HCT116 (cell line): ENCODE measurements around the gene SLC9A9. TPM values are rescaled to one million over a fixed set of nuclear protein-coding genes. Genes with fewer than 3 reads are reported as not detected.

ENCODE experiments used
- ATAC-seq: fragments of 200-7000 bp; cut with Tn5 transposase; 2 replicates; pipeline ENCODE4 v1.9.1; 2020; ENCODE audit warnings: mild to moderate bottlenecking, moderate library complexity
- BruUV-seq: library from RNA; stranded (reverse); fragments of 400-500 nt; replicated peaks from 2 replicates; lab custom pipeline; 2021; lab: Mats Ljungman, UMichigan
- CTCF ChIA-PET: fragments of 300-600 bp; sonication (Branson Sonifier 250); formaldehyde crosslinking; loops from one replicate; lab custom pipeline; 2021; ENCODE audit warnings: antibody characterized with exemption; lab: Charles Lee
- POLR2A ChIA-PET: fragments of 300-600, 350-600 bp; sonication (Branson Sonifier 250); formaldehyde crosslinking; loops from one replicate; lab custom pipeline; 2021; ENCODE audit warnings: antibody characterized with exemption; lab: Charles Lee
- RAD21 ChIA-PET, 2 experiments: fragments of 300-600 bp; sonication (Branson Sonifier 250); formaldehyde crosslinking; loops; one replicate each; lab custom pipeline; 2023; ENCODE audit warnings: low total read pairs in 2 of 2; ENCODE audit not compliant: uncharacterized antibody in 2 of 2, unreplicated experiment in 2 of 2, low non-redundant PET in 1 of 2; lab: Charles Lee
- DNase-seq: peaks from one replicate; pipeline ENCODE4 v3.0.0-alpha.2; 2010; ENCODE audit warnings: low read depth, low spot score
- H2AFZ ChIP-seq: fragments of 200-600 bp; shearing (Covaris generic), sonication (generic); 2 replicates; pipeline ENCODE4 v1.6.1; 2017; ENCODE audit warnings: low read depth, mixed run types, mixed read lengths, antibody characterized with exemption, low read length; ENCODE audit not compliant: poor library complexity, severe bottlenecking
- H3K27ac ChIP-seq: 2 replicates; pipeline ENCODE4 v1.5.1; 2012; ENCODE audit warnings: low read depth, low read length
- H3K27me3 ChIP-seq: fragments of 200-600 bp; sonication (generic); 2 replicates; pipeline ENCODE4 v1.6.1; 2016; ENCODE audit warnings: mixed run types, low read length, mixed read lengths; ENCODE audit not compliant: insufficient read depth
- H3K36me3 ChIP-seq, 2 experiments: fragments of 200-500 bp in 1 of 2; fragments of 200-600 bp in 1 of 2; sonication (Bioruptor generic) in 1 of 2; sonication (generic) in 1 of 2; 2 replicates each; pipeline versions ENCODE4 v1.5.1 to v1.6.1; 2014 to 2016; ENCODE audit warnings: low read length in 2 of 2, inconsistent platforms in 1 of 2, mixed read lengths in 1 of 2, mixed run types in 1 of 2; ENCODE audit not compliant: insufficient read depth in 2 of 2, control insufficient read depth in 1 of 2
- H3K4me1 ChIP-seq, 2 experiments: fragments of 200-600 bp in 1 of 2; sonication (generic) in 1 of 2; 2 replicates each; pipeline versions ENCODE4 v1.5.1 to v1.6.1; 2012 to 2017; ENCODE audit warnings: low read length in 2 of 2, inconsistent platforms in 1 of 2, mild to moderate bottlenecking in 1 of 2, mixed read lengths in 1 of 2, mixed run types in 1 of 2, moderate library complexity in 1 of 2; ENCODE audit not compliant: insufficient read depth in 2 of 2, control insufficient read depth in 1 of 2
- H3K4me2 ChIP-seq: fragments of 200-600 bp; sonication (generic); 2 replicates; pipeline ENCODE4 v1.6.1; 2017; ENCODE audit warnings: mixed run types, low read length, mixed read lengths
- H3K4me3 ChIP-seq, 2 experiments: fragments of 200-600 bp in 1 of 2; sonication (generic) in 1 of 2; replicated peaks in 1 of 2; 2 replicates each; pipeline ENCODE4 v1.5.1; 2011 to 2016; ENCODE audit warnings: low read length in 2 of 2, control low read depth in 1 of 2, low read depth in 1 of 2, mild to moderate bottlenecking in 1 of 2, mixed read lengths in 1 of 2, mixed run types in 1 of 2
- H3K79me2 ChIP-seq: fragments of 200-600 bp; sonication (generic); 2 replicates; pipeline ENCODE4 v1.6.1; 2017; ENCODE audit warnings: mild to moderate bottlenecking, mixed run types, low read length, moderate library complexity, mixed read lengths; ENCODE audit not compliant: insufficient read depth
- H3K9ac ChIP-seq: fragments of 200-600 bp; sonication (generic); 2 replicates; pipeline ENCODE4 v1.6.1; 2016; ENCODE audit warnings: low read length, mixed read lengths
- H3K9me2 ChIP-seq: fragments of 200-600 bp; sonication (generic), shearing (Covaris generic); 2 replicates; pipeline ENCODE4 v1.6.1; 2017; ENCODE audit warnings: mixed run types, mild to moderate bottlenecking, moderate library complexity; ENCODE audit not compliant: insufficient read depth
- H3K9me3 ChIP-seq, 2 experiments: fragments of 200-500 bp in 1 of 2; fragments of 200-600 bp in 1 of 2; sonication (Bioruptor generic) in 1 of 2; sonication (generic) in 1 of 2; 2 replicates each; pipeline ENCODE4 v1.6.1; 2014 to 2017; ENCODE audit warnings: low read length in 2 of 2, mixed read lengths in 2 of 2, inconsistent platforms in 1 of 2, low read depth in 1 of 2, mild to moderate bottlenecking in 1 of 2, mixed run types in 1 of 2, moderate library complexity in 1 of 2; ENCODE audit not compliant: control insufficient read depth in 1 of 2, insufficient read depth in 1 of 2
- H4K20me1 ChIP-seq: fragments of 200-600 bp; sonication (generic), shearing (Covaris generic); 2 replicates; pipeline ENCODE4 v1.6.1; 2017; ENCODE audit warnings: mixed run types, mild to moderate bottlenecking, moderate library complexity; ENCODE audit not compliant: insufficient read depth
- CBX3 ChIP-seq: IDR thresholded peaks from 2 replicates; pipeline ENCODE4 v1.6.1; 2012; ENCODE audit warnings: low read depth
- CEBPB ChIP-seq: IDR thresholded peaks from 2 replicates; pipeline ENCODE4 v1.6.1; 2012; ENCODE audit warnings: low read depth
- CTCF ChIP-seq, 3 experiments: fragments of 200-600 bp in 1 of 3; sonication (generic) in 1 of 3; IDR thresholded peaks in 2 of 3; conservative IDR thresholded peaks in 1 of 3; 2 replicates each; pipeline ENCODE4 v1.5.1; 2012 to 2017; ENCODE audit warnings: low read depth in 2 of 3, low read length in 2 of 3, antibody characterized with exemption in 1 of 3, borderline replicate concordance in 1 of 3, control low read depth in 1 of 3, mild to moderate bottlenecking in 1 of 3, mixed read lengths in 1 of 3, mixed run types in 1 of 3, moderate library complexity in 1 of 3; ENCODE audit not compliant: insufficient read depth in 1 of 3
- EGR1 ChIP-seq: IDR thresholded peaks from 2 replicates; pipeline ENCODE4 v1.6.1; 2012; ENCODE audit warnings: low read depth
- EZH2 ChIP-seq: fragments of 200-600 bp; sonication (generic); IDR thresholded peaks from 2 replicates; pipeline ENCODE4 v1.6.1; 2017; ENCODE audit warnings: antibody characterized with exemption, mixed run types
- EZH2phosphoT487 ChIP-seq: fragments of 200-600 bp; IDR thresholded peaks from 2 replicates; pipeline ENCODE4 v1.6.1; 2018; ENCODE audit warnings: antibody characterized with exemption, borderline replicate concordance
- FOSL1 ChIP-seq: IDR thresholded peaks from 2 replicates; pipeline ENCODE4 v1.6.1; 2012; ENCODE audit warnings: low read depth
- RAD21 ChIP-seq: IDR thresholded peaks from 2 replicates; pipeline ENCODE4 v1.6.1; 2012; ENCODE audit warnings: low read depth, mild to moderate bottlenecking
- SRF ChIP-seq: IDR thresholded peaks from 2 replicates; pipeline ENCODE4 v1.6.1; 2012; ENCODE audit warnings: low read depth
- YY1 ChIP-seq: IDR thresholded peaks from 2 replicates; pipeline ENCODE4 v1.6.1; 2011; ENCODE audit warnings: low read length, low read depth, moderate library complexity, mild to moderate bottlenecking; ENCODE audit not compliant: insufficient replicate concordance; ENCODE audit errors: extremely low read depth
- ZBTB33 ChIP-seq: IDR thresholded peaks from 2 replicates; pipeline ENCODE4 v1.6.1; 2011; ENCODE audit warnings: mild to moderate bottlenecking, low read length, moderate library complexity; ENCODE audit not compliant: insufficient replicate concordance; ENCODE audit errors: extremely low read depth
- ZNF274 ChIP-seq: fragments of 200-500 bp; sonication (Bioruptor generic); IDR thresholded peaks from 2 replicates; pipeline ENCODE4 v1.6.1; 2014; ENCODE audit warnings: mild to moderate bottlenecking, low read depth, low read length, inconsistent platforms
- intact Hi-C: fragments of 100-400 bp; cut with micrococcal nuclease; formaldehyde crosslinking; loops from 2 replicates; pipeline ENCODE4 v1.10.0; 2022
- total RNA-seq: library from RNA; stranded (reverse); gene quantifications from one replicate; pipeline ENCODE4 v1.2.1, GENCODE V29; 2021; ENCODE audit not compliant: unreplicated experiment

The SLC9A9 gene
- total RNA-seq, 1 experiment from 2014 or later = 0.20 TPM

GRCh38 chr3:143496191-143496590 is 352.1 kb downstream of the SLC9A9 start:
- no peak overlapping the region for H3K4me3 ChIP-seq
- DNase-seq (no peak), ATAC-seq (no peak)
- no peaks in the 10 kb centered on the region for H3K36me3 ChIP-seq
- no peaks in the 10 kb centered on the region for H3K4me1 ChIP-seq
- no peaks in the 10 kb centered on the region for H3K9me3 ChIP-seq
- CTCF ChIA-PET = no interaction called here
- intact Hi-C loops = no loop called here
- no peaks in the 10 kb centered on the region for H4K20me1 ChIP-seq
- H3K27me3 ChIP-seq = no peaks in the 10 kb centered on the region
- H3K27ac ChIP-seq = no peak overlapping the region
- no peak overlapping the region for H2AFZ ChIP-seq
- no peak overlapping the region for H3K9ac ChIP-seq
- POLR2A ChIA-PET = no interaction called here
- TF ChIP-seq FOSL1 (no peak), ZNF274 (no peak), EZH2 (no peak), CEBPB (no peak), CBX3 (no peak), YY1 (no peak), RAD21 (no peak), EZH2phosphoT487 (no peak), SRF (no peak), ZBTB33 (no peak), CTCF (IDR thresholded peaks at IDR 0.05 in 2 of 3, conservative IDR thresholded peaks at IDR 0.05 in 1 of 3; ENCODE audit: borderline replicate concordance in 1 of 3, insufficient read depth in 1 of 3, low read depth in 2 of 3, low read length in 2 of 3) (no peak), EGR1 (no peak)
- TF ChIP-seq, all 23 proteins: peak for 0
- RAD21 ChIA-PET = no interaction called here
- no peaks in the 10 kb centered on the region for H3K9me2 ChIP-seq
- no TSS peak for BruUV-seq
- H3K79me2 ChIP-seq = no peaks in the 10 kb centered on the region
- no peak overlapping the region for H3K4me2 ChIP-seq
